ENCODE data around the gene BPIFB6.
"Not testable (repeated sequence)": the region's sequence is repeated elsewhere in the genome, so short reads cannot be mapped to it uniquely, and the experiment has no call there.

BPIFB6 gene

DNA sequence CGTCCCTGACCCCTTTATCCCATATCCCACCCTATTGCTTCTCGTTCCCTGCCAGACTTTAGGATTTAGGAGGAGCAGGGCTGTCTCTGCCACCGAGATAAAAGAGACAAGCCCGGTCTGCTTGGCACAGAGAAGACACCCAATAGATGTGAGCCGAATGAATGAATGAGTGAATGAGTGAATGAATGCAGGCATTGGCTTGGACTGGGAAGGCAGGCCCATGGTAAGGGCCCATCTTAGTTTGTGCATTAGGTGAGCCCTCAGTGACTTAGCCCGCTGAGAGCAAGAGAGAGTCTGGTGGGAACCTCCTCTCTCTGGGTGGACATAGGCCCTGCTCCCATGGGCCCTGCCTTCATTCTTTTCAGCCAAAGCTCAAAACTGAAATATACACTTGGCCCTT, 879 bp upstream of the BPIFB6 start:
- Mint-ChIP-seq H3K36me3 (no peaks in the 10 kb centered on the region), H3K4me3 (no peak overlapping the region)

DNA sequence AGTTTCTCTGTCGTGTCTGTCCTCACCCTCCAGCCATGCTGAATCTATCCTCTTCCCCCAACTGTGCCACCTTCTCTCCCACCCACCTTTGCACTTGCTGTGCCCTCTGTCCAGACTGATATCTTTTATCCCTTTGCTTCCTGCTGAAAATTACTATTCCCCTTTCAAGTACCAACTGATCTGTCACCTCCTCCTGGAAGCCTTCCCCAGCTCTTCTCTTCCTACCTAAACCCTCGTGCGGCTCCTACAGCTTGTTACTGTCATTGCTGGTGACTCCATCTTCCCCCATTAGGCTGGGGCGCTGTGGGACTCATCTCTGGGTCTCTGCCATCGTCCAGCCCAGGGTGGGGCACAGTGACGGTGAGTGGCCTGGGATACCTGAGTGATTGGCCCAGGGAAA, 1.1 kb downstream of the BPIFB6 start:
- H3K4me3 Mint-ChIP-seq, result no peak overlapping the region
- no peaks in the 10 kb centered on the region for H3K4me1 Mint-ChIP-seq
- no peak overlapping the region for H3K27ac Mint-ChIP-seq
- no peaks in the 10 kb centered on the region for H3K36me3 Mint-ChIP-seq
- H3K9me3 Mint-ChIP-seq, result no peaks in the 10 kb centered on the region
- H3K27me3 Mint-ChIP-seq, result no peaks in the 10 kb centered on the region

More for the DNA sequence above, 879 bp upstream of the BPIFB6 start:
- Mint-ChIP-seq H3K27ac (no peak overlapping the region), H3K9me3 (no peaks in the 10 kb centered on the region), H3K27me3 (no peaks in the 10 kb centered on the region), H3K4me1 (no peaks in the 10 kb centered on the region)

DNA sequence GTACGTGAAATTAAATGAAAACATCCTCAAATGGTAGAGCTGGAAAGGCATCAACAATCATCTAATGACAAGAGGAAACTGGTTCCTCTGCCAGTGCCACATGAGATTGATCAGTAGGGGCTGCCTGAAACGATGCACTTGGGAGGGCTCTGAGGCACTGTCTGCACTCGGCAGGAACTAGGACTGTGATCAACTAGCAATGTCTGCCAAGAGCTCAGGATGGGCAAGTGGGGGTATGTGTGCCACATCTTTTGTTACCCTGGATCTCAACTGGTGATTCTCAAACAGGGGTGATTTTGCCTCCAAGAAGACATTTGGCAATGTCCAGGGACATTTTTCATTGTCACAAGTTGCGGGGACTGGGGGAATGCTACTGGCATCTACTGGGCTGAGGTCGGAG, 1.9 kb downstream of the BPIFB6 start:
- no peak overlapping the region for H3K4me3 Mint-ChIP-seq
- no peak overlapping the region for H3K27ac Mint-ChIP-seq
- H3K4me1 Mint-ChIP-seq, result no peaks in the 10 kb centered on the region
- no peaks in the 10 kb centered on the region for H3K9me3 Mint-ChIP-seq
- no peaks in the 10 kb centered on the region for H3K27me3 Mint-ChIP-seq
- no peaks in the 10 kb centered on the region for H3K36me3 Mint-ChIP-seq

DNA sequence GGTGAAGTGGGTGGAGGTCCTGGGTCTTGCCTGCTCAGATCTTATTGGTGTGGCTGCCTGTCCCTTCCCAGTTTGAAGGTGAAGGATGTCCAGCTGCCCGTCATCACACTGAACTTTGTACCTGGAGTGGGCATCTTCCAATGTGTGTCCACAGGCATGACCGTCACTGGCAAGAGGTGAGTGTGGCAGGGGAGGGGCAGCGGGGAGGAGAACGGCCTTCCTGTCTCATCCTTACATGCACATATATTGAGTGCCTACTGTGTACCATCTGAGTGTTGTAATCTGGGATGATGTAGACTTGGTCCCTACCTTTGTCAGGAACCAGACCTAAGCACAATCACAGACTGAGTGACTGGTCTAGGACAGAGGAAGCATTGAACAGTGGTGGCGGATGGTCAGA, 2.7 kb downstream of the BPIFB6 start:
- Mint-ChIP-seq H3K27me3 (no peaks in the 10 kb centered on the region), H3K36me3 (no peaks in the 10 kb centered on the region), H3K27ac (no peak overlapping the region), H3K4me3 (no peak overlapping the region), H3K9me3 (no peaks in the 10 kb centered on the region), H3K4me1 (no peaks in the 10 kb centered on the region)

DNA sequence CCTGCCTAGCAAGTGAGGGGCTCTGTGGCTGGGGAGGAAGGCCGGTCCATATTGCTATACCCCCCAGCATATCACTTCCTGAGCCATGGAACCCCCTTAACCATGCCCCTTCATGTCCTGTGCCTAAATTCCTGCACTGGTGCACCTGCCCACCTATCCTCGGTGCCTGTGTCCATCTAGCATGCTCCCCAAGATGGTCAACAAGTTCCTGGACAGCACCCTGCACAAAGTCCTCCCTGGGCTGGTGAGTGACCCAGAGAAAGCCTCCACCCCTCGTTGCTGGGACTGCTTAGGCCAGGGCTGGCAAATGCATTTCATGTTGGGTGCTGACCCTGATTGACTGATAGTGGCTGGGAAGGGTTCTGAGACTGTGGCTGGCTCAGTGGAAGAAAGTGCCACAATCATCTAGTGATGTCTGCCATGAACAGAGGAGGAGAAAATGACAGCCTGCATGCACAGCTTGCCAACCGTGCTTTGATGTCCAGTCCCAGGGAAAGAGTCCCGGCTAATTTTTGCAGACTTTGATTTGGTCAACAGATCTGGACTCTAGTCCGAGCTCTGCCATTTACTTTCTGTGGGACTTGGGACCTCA, 3.5 kb downstream of the BPIFB6 start:
- Mint-ChIP-seq H3K4me1 (no peaks in the 10 kb centered on the region), H3K27ac (no peak overlapping the region), H3K27me3 (no peaks in the 10 kb centered on the region), H3K36me3 (no peaks in the 10 kb centered on the region), H3K9me3 (no peaks in the 10 kb centered on the region), H3K4me3 (no peak overlapping the region)

DNA sequence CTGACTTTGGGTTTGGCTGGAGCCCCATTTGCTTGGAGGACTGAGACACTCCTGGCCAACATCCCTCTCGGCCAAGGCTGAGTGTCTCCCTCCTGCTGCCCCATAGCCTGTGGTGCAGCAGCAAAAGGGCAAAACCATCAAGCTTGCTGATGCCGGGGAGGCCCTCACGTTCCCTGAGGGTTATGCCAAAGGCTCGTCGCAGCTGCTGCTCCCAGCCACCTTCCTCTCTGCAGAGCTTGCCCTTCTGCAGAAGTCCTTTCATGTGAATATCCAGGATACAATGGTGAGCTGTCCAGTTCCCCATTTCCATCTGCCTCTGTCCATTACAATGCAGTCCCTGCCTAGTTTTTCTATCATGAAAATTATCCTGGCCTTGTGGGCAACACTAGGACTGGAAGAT, 6.0 kb downstream of the BPIFB6 start:
- Mint-ChIP-seq H3K4me3 (no peak overlapping the region), H3K9me3 (no peaks in the 10 kb centered on the region), H3K36me3 (no peaks in the 10 kb centered on the region)

DNA sequence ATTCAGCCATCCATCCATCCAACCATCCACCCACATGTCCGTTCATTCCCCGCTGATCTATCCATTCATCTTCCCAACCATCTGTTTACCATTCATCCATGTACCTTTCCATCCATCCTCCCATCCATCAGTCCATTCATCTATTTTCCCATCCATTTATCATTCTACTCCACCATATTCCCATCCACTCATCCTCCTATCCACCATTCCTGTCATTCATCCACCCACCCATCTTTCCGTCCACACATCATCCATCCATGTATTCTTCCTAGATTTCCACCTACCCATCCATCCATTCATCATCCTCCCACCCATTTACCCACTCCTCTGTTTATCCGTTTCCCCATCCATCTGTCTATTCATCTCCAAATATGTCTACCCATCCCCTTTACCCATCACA, 6.8 kb downstream of the BPIFB6 start:
- H3K9me3 Mint-ChIP-seq, result no peaks in the 10 kb centered on the region
- H3K36me3 Mint-ChIP-seq, result no peaks in the 10 kb centered on the region
- H3K27ac Mint-ChIP-seq, result no peak overlapping the region
- no peaks in the 10 kb centered on the region for H3K4me1 Mint-ChIP-seq
- no peaks in the 10 kb centered on the region for H3K27me3 Mint-ChIP-seq
- no peak overlapping the region for H3K4me3 Mint-ChIP-seq

More for the DNA sequence above, 6.0 kb downstream of the BPIFB6 start:
- Mint-ChIP-seq H3K27ac (no peak overlapping the region), H3K27me3 (no peaks in the 10 kb centered on the region), H3K4me1 (no peaks in the 10 kb centered on the region)

DNA sequence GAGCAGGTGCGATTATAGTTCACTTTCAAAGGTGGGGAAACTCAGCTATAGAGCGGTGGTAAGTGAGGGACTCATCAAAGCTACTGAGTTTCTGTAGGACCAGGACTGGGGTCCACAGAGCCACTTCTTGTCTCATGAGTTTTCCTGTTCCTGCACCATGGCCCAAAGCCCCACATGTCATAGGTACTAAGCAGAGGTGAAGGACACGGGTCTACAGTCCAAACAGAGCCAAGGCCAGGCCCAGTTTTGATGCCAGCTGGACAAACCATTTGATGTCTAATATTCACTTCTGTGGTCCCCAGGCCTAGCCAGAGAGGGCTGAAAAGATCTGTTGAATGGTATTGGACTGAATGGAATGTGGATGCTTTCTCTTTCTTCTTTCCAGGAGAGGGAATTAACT, 11.0 kb downstream of the BPIFB6 start:
- H3K9me3 Mint-ChIP-seq, result no peaks in the 10 kb centered on the region
- peaks cover 3% of the 10 kb centered on the region for H3K36me3 Mint-ChIP-seq
- H3K27ac Mint-ChIP-seq, result no peak overlapping the region
- H3K4me1 Mint-ChIP-seq, result no peaks in the 10 kb centered on the region
- H3K4me3 Mint-ChIP-seq, result no peak overlapping the region
- no peaks in the 10 kb centered on the region for H3K27me3 Mint-ChIP-seq

DNA sequence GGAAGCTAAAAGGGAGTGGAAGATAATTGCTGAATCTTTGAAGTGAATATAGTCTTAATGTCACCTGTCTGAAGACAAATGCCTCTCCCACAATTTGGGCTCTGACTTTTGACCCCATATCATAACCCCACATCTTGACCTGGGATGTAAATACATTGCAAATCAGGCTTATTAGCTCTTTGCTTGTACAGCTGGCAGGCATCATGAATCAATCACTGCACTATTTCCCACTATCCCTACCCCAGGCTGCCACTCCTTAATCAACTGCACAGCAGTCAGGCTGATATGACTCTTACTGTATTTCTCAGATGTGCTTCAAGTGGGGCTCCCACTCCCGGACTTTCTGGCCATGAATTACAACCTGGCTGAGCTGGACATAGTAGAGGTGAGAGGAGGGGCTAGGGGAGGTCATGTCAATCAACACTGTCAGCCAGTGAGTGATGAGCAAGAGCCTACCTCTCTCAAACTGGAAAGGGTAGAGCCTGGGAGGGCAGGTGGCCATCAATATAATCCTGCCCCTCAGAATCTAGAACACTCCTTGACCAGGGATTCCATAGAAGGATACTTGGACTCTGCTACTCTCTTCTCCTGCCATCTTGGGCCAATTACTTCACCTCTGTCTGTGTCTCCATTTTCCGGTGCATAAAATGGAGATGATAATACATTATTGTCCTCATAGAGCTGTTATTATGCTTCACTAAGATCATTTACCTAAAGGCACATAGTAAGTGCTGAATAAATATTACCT, 11.7 kb downstream of the BPIFB6 start:
- Mint-ChIP-seq H3K9me3 (no peaks in the 10 kb centered on the region), H3K4me3 (no peak overlapping the region), H3K4me1 (no peaks in the 10 kb centered on the region), H3K36me3 (peaks cover 3% of the 10 kb centered on the region), H3K27ac (no peak overlapping the region), H3K27me3 (no peaks in the 10 kb centered on the region)

DNA sequence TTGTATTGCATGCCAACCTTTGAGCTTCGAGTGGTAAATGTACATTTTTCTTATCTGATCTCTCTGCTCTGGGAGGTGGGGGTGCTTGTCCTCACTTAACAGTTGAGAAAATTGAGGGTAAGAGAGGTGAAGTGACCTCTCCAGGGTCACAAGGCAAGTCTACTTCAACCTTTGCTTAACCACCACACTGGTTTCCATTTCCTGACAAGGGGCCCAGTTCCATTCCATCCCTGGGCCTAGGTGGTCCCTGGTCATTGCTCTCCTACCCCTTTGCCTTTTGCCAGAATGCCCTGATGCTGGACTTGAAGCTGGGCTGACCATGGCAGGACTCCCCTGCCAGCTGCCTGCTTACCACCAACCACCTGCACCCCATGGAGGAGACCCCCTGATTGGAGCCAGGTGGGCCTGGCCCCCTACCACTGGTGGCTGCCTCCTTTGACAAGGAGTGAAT, 12.3 kb downstream of the BPIFB6 start:
- Mint-ChIP-seq H3K4me3 (no peak overlapping the region), H3K9me3 (no peaks in the 10 kb centered on the region), H3K27ac (no peak overlapping the region), H3K27me3 (no peaks in the 10 kb centered on the region), H3K36me3 (peaks cover 3% of the 10 kb centered on the region), H3K4me1 (no peaks in the 10 kb centered on the region)

DNA sequence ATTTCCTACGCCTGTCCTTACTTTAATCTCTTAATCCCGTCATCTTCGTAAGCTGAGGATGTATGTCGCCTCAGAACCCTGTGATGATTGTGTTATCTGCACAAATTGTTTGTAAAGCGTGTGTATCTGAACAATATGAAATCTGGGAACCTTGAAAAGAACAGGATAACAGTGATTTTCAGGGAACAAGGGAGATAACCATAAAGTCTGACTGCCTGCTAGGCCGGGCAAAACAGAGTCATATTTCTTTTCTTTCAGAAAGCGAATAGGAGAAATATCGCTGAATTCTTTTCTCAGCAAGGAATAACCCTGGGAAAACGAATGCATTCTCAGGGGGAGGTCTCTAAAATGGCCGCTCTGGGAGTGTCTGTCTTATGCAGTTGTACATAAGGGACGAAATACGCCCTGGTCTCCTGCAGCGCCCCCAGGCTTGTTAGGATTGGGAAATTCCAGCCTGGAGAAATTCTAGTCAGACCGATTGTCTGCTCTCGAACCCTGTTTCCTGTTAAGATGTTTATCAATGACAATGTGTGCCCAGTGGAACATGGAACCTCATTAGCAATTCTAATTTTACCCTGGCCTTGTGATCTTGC, 13.8 kb downstream of the BPIFB6 start:
- not testable (repeated sequence) for H3K27me3 Mint-ChIP-seq, H3K36me3 Mint-ChIP-seq, H3K4me1 Mint-ChIP-seq, H3K9me3 Mint-ChIP-seq, H3K27ac Mint-ChIP-seq, H3K4me3 Mint-ChIP-seq

DNA sequence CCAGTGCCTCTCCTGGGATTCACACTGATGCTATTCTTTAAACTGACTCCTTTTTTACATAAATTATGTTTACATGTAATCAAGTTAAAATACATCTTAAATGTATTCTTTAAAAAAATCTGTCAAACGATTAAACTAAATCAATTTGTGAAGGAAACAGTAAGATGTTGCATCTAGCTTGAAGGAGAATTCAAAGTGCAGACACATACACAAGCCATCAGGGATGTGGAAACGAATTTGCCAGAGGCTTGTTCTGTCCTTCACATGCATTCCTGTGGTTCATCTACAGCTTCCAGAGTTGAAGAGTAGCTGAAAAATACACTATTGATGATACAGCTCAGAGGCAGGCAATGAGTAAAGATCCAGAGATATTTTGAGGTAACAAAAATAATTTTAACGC, 15.0 kb downstream of the BPIFB6 start:
- H3K4me3 Mint-ChIP-seq, result no peak overlapping the region
- peaks cover 3% of the 10 kb centered on the region for H3K36me3 Mint-ChIP-seq
- no peak overlapping the region for H3K27ac Mint-ChIP-seq
- H3K27me3 Mint-ChIP-seq, result no peaks in the 10 kb centered on the region
- no peaks in the 10 kb centered on the region for H3K9me3 Mint-ChIP-seq
- no peaks in the 10 kb centered on the region for H3K4me1 Mint-ChIP-seq

DNA sequence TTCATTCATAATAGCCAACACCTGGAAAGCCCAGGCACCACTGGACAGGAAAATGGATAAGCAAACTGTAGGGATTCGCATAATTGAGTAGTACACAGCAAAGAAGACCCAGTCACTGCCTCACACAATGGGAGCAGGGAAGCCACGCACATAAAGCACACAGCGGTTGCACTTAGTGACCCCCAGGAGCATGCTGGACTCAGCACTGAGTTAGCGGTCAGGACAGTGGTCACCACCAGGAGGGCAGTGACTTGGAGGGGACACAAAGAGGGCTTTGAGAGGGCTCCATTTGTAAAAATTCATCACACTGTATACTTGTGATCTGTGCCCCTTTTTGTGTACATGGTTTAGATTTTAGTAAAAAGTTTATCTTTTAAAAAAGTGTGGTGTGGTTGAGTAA, 19.9 kb downstream of the BPIFB6 start:
- no peaks in the 10 kb centered on the region for H3K27me3 Mint-ChIP-seq
- no peak overlapping the region for H3K27ac Mint-ChIP-seq
- no peaks in the 10 kb centered on the region for H3K36me3 Mint-ChIP-seq
- no peak overlapping the region for H3K4me3 Mint-ChIP-seq
- H3K4me1 Mint-ChIP-seq, result no peaks in the 10 kb centered on the region
- no peaks in the 10 kb centered on the region for H3K9me3 Mint-ChIP-seq

DNA sequence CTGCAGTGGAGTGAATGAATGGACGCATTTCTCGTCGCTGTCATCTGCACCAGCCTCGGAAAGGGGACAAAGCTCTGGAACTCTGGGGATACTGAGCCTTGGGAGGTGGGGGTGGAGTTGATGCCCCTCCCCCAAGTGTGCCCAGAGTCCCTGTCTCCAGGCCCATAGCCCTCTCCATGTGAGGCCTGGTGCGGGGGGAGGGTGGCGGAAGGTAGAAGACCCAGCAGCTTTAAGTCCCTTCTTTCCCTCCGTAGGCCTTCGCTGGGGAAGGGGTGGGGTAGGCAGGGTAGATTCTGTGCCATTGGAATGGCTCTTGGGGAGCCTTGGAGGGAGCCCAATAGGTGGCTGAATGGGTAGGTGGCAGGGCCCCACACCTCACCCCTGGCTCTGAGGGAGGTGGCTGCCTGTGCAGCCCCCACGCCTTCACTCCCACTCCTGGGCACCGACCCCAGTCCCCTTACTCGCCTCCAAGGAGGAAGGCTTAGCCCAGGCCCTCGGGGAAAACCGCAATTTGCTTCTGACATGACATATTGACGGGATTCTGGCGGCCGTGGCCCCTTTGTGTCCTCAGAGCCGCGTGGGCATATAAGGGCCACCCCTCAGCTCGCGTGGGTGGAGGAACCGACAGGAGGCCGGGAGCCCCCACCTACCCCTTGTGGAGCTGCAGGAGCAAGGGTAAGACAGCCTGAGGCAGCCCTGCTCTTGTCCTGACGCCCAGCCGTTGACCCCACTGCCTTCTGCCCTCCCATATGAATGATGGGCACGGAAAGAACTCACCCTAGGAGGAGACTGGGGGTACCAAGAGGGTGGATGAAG, 22.1 kb downstream of the BPIFB6 start, which contains the start of gene BPIFB3:
Gene BPIFB3, plus strand, starts transcription at position 613 of the 816 bp plus-strand sequence. CDS start 1,533 bp downstream, outside the sequence.
- no peaks in the 10 kb centered on the region for H3K36me3 Mint-ChIP-seq
- no peak within 1 kb of the TSS for H3K27ac Mint-ChIP-seq

DNA sequence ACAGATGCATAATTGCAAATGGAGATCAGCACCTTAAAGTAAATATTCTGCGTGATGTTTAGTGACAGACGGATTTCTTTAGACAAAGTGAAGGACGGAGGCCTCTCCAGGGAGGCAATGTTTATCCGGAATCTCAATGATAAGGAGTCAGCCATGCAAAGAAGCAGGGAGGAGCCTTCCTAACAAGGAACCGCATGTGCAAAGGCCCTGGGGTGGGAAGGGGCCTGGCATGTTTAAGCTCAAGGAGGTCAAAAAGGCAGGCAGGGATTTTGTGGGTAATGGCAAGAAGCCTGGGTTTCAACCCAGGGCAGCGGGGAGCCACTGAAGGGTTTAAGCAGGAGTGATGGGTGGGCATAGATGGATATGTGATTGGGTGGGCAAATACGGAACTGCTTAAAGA, 22.9 kb downstream of the BPIFB6 start:
- no peaks in the 10 kb centered on the region for H3K27me3 Mint-ChIP-seq
- H3K36me3 Mint-ChIP-seq, result no peaks in the 10 kb centered on the region
- no peaks in the 10 kb centered on the region for H3K9me3 Mint-ChIP-seq
- no peak overlapping the region for H3K4me3 Mint-ChIP-seq
- H3K4me1 Mint-ChIP-seq, result no peaks in the 10 kb centered on the region
- H3K27ac Mint-ChIP-seq, result no peak overlapping the region

More for the DNA sequence above, 22.1 kb downstream of the BPIFB6 start, which contains the start of gene BPIFB3:
- H3K9me3 Mint-ChIP-seq, result no peaks in the 10 kb centered on the region
- no peak within 1 kb of the TSS for H3K4me3 Mint-ChIP-seq
- no peaks in the 10 kb centered on the region for H3K4me1 Mint-ChIP-seq
- no peaks in the 10 kb centered on the region for H3K27me3 Mint-ChIP-seq

DNA sequence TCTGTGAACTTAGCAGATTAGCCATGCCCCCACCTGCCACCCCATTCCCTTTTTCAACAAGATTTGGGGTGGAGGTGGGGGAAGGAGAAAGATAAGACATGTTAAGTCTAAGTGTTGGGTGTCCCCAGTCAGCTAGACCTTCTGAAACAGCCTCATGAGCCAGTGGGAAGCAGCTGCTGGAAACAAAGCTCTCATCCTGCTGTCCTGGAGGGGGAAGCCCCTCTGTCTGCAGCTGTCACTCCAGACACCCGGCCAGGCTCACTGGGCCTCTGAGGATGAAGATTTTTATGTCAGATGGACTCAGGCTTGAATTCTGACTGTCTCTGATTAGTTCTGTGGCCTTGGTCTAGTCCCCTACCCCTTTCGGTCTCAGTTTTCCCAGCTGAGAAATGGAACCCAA, 23.3 kb downstream of the BPIFB6 start:
- Mint-ChIP-seq H3K4me1 (no peaks in the 10 kb centered on the region), H3K27me3 (no peaks in the 10 kb centered on the region), H3K36me3 (no peaks in the 10 kb centered on the region), H3K9me3 (no peaks in the 10 kb centered on the region), H3K27ac (no peak overlapping the region), H3K4me3 (no peak overlapping the region)
